T-helper 2 cell treated with Interferon-gamma antibody and Interleukin-4, amounts not matched to agents 5 μg/mL and 100 μg/mL, for 36 hours (primary cell): ENCODE data around the gene PRX.
"Not testable (repeated sequence)": the region's sequence is repeated elsewhere in the genome, so short reads cannot be mapped to it uniquely, and the experiment has no call there.

Experiments
- DNase-seq: peaks from one replicate; pipeline ENCODE4 v3.0.0; 2021; ENCODE audit warnings: low spot score
- H3K27ac Mint-ChIP-seq: one replicate; pipeline ENCODE4 v1.8.0; 2021; ENCODE audit warnings: mild to moderate bottlenecking, mixed read lengths
- H3K27me3 Mint-ChIP-seq: one replicate; pipeline ENCODE4 v1.8.0; 2021; ENCODE audit warnings: low read depth, mixed read lengths
- H3K36me3 Mint-ChIP-seq: one replicate; pipeline ENCODE4 v1.8.0; 2021; ENCODE audit warnings: low read depth, mixed read lengths
- H3K4me1 Mint-ChIP-seq: one replicate; pipeline ENCODE4 v1.8.0; 2021; ENCODE audit warnings: low read depth, mixed read lengths
- H3K4me3 Mint-ChIP-seq: one replicate; pipeline ENCODE4 v1.8.0; 2022; ENCODE audit warnings: mild to moderate bottlenecking, moderate library complexity, mixed read lengths
- H3K9me3 Mint-ChIP-seq: one replicate; pipeline ENCODE4 v1.8.0; 2021; ENCODE audit warnings: mixed read lengths

PRX gene

DNA sequence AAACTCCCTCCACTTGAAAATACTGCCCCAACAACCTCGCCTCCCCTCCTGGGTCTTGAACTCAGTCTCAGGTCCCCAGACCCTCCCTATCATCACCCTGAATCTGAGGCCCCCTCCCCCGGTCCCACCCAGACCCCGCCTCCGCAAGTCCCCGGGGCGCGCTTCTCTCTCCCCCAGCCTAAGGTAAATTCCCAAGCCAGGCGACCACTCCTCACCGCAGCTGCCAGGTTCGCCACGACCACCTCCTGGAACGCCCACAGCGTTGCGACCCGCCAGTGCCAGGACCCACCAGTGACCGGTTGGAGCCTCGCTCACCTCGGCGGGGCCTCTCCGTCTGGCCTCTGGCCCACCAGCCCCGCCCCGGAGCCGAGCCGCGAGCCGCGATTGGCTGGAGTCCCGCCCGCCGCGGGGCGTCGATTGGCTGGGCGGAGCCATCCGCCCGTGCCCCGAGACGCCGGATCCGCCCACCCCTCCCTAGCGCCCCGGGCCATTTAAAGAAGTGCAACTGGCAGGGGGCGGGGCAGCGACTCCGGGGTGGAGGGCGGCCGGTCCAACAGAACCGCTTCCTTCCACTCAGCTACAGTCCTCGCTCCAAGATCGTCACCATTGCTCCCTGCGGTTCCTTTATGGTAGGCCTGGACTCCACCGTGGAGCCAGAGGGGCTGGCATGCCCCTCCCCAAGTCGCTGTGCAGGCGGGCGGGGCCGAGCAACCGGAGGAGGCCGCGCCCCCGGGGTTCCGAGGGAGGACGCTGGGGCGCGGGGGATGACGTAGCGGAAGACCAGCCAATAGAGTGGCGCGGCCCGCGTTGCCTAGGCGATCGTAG is 31.0 kb upstream of the PRX start, which contains the start of gene SERTAD3:
SERTAD3 (minus strand) TSS at position 336 of the 825 bp plus-strand sequence. CDS start 2,255 bp downstream, outside the sequence.
- Mint-ChIP-seq H3K36me3 (peaks cover 7% of the 10 kb centered on the region), H3K27ac (peak within 1 kb of the TSS; percentile 98), H3K4me3 (peak within 1 kb of the TSS; percentile 99), H3K9me3 (no peaks in the 10 kb centered on the region), H3K27me3 (no peaks in the 10 kb centered on the region), H3K4me1 (peaks cover 17% of the 10 kb centered on the region)
- peak; percentile 98 for DNase-seq

DNA sequence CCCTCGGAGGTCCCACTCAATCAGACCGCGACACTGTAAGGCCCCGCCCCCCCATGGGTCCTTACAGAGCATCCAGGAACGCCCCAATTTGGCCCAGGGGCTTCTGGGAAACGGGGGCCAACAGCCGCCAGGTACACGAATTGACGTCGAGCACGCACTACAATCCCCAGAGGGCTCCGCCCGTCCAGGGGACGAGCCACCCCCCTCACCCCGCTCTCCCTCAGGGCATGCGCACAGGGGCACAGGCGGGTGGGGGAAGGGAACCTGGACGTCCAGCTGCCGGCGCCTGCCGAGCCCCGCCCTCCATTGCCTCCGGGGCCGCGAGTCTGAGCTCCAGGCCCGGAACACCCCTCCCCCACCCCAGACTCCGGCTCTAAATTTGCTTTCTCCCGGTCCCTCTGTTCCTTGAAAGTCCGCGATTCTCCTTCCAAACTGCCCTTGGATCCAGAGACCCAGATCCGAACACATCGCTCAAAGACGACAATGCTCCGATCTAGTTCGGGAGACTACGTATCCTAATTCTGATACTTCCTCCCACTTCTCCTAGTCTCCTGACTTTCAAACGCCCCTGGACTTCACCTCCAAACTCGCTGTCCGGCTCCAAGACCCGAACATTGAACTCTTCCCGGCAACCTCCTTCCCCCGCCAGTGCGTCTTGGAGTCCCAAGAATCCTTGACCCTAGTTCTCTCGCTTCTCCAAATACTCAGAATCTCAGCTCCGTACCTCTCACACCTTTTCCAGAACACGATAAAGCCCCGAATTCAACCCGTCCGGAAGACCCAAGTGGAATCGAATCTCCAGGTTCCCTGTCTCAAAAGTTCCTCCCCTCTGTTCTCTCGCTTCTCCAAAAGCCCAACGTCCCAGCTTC is 30.2 kb upstream of the PRX start:
- no peaks in the 10 kb centered on the region for H3K9me3 Mint-ChIP-seq
- peaks cover 7% of the 10 kb centered on the region for H3K36me3 Mint-ChIP-seq
- H3K4me1 Mint-ChIP-seq, result peaks cover 17% of the 10 kb centered on the region

DNA sequence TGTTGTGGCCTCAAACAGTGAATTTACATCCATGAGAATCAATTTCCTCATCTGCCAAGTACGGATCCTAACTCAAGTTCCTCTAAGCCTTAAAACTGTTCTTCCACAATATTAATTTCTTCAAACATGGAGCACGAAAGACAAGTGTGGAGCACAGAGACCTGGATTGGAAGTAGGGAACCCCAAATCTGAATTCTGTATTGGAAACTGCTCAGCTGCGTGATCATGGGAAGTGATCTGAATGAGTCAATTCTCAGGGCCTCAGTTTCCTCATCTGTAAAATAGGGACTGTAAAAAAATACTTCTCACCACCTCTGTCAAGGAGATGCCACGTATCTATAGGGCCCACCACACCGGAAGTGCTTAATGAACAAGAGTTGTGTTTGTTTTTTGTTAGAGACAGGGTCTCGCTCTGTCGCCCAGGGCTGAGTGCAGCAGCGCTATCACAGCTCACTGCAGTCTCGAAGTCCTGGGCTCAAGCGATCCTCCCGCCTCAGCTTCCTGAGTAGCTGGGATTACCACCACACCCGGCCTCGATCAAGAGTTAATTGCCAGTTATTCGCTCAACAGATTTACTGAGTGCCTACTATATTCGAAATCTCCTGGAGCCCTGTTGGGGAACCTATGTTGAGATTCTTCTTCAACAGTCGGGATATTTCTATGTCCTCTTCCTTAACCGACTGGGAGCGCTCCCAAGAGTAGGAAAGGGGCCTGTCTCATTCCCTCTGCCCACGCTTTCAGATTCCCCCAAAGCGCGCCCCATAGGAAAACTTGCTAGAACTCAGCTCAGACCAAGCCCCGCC is 29.4 kb upstream of the PRX start:
- Mint-ChIP-seq H3K36me3 (peaks cover 7% of the 10 kb centered on the region), H3K9me3 (no peaks in the 10 kb centered on the region), H3K27me3 (no peaks in the 10 kb centered on the region), H3K4me1 (peaks cover 17% of the 10 kb centered on the region), H3K27ac (peak overlapping the region; percentile 94), H3K4me3 (peak overlapping the region; percentile 99)
- no peak for DNase-seq

More for the DNA sequence above, 30.2 kb upstream of the PRX start:
- Mint-ChIP-seq H3K27me3 (no peaks in the 10 kb centered on the region), H3K4me3 (peak overlapping the region; percentile 99), H3K27ac (peak overlapping the region; percentile 98)
- DNase-seq, result peak; percentile 100

DNA sequence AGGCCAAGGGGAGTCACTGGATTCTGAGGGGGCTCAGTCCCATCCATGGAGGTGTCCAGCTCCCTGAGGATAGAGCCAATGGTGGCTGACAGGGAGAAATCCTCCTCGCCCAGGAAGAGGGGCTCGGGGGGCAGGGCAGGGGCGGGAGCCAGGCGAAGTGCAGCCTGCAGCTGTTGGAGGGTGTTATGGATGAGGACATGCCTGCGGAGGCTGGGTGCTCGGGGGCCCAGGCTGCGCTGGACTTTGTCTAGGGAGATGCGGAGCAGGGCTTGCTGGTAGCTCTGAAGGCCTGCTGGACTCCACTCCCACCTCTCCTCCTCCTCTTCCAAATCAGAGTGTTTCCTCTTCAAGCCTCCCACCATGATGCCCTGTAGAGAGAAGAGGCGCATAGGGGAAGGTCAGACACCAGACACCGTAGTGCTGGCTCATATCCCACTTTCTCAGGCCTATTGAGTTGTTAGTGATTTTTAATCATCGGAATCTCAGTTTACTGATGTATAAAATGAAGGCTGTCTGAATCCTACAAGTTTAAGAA is 28.6 kb upstream of the PRX start:
- peaks cover 17% of the 10 kb centered on the region for H3K4me1 Mint-ChIP-seq
- peak overlapping the region; percentile 94 for H3K27ac Mint-ChIP-seq
- no peaks in the 10 kb centered on the region for H3K27me3 Mint-ChIP-seq
- peak overlapping the region; percentile 99 for H3K4me3 Mint-ChIP-seq
- no peak for DNase-seq
- peaks cover 7% of the 10 kb centered on the region for H3K36me3 Mint-ChIP-seq
- H3K9me3 Mint-ChIP-seq, result no peaks in the 10 kb centered on the region

DNA sequence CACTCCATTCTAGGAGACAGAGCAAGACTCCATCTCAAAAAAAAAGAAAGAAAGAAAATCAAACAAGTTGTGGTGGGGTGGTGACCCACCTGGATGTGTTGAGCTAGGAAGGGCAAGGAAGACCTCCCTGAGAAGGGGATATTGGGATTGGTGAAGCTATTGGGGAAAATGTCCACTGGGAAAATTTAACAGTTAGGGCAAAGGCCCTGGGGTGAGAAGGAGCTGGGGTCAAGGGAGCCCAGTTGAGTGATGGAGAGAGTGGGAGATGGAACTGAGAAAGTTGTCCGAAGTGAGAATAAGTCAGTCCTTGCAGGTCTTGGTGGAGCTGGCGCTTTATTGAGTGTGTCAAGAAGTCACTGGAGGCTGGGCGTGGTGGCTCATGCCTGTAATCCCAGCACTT is 25.1 kb upstream of the PRX start:
- peaks cover 15% of the 10 kb centered on the region for H3K4me1 Mint-ChIP-seq
- no peak for DNase-seq
- H3K36me3 Mint-ChIP-seq, result peaks cover 7% of the 10 kb centered on the region
- H3K9me3 Mint-ChIP-seq, result no peaks in the 10 kb centered on the region
- H3K27me3 Mint-ChIP-seq, result no peaks in the 10 kb centered on the region
- no peak overlapping the region for H3K27ac Mint-ChIP-seq
- H3K4me3 Mint-ChIP-seq, result no peak overlapping the region

DNA sequence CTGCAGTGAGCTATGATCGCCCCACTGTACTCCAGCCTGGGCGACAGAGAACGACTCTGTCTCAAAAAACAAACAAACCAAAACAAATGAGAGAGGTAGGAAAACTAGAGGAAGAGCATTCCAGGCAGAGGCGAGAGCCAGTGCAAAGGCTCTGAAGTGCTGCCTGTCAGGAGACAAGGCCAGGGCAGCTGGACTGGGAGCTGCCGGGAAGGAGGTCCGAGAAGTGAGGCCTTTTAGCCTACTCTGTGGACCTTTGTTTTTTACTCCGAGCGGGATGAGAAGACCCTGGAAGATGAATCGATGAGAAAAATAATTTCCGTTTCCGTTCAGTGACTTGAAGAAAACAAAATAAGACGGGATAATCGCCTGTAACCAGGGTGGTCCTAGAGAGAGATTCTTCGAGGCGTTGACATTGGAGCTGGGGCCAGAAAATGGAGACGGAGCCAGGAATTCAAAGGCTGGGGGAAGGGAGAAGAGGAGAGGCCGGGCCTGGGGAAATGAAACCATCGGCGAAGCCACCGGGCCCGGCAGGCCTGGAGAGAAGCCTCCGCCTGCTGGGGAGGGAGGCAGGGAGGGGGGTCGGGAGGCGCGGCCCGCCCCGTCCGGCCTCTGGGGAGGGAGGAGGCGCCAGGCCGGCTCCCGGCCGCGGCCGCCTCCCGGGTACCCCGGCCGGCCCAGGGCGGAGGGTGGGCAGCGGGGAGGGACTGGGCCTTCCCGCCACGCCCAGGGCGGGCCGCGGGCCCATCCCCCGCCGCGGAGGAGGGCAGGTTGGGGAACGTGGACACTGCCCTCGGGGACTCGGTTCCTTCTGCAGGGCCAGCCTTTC is 20.4 kb upstream of the PRX start:
- Mint-ChIP-seq H3K4me3 (peak overlapping the region; percentile 93), H3K4me1 (peaks cover 6% of the 10 kb centered on the region), H3K27me3 (no peaks in the 10 kb centered on the region), H3K27ac (peak overlapping the region; percentile 98), H3K36me3 (no peaks in the 10 kb centered on the region), H3K9me3 (no peaks in the 10 kb centered on the region)
- DNase-seq, result peak; percentile 63

DNA sequence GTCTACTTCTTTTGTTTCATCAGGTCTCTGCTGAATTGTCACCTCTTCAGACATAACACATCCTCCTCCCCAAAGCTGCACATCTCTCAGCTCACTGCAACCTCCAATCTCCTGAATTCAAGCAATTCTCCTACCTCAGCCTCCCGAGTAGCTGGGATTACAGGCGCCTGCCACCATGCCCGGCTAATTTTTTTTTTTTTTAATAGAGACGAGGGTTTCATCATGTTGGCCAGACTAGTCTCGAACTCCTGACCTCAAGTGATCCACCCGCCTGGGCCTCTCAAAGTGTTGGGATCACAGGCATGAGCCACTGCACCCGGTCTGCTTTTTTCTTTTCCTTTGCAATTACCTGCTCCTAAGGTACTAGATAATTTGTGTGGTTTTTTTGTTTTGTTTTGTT is 19.6 kb upstream of the PRX start:
- not testable (repeated sequence) for H3K4me1 Mint-ChIP-seq, H3K27me3 Mint-ChIP-seq, H3K9me3 Mint-ChIP-seq, DNase-seq, H3K36me3 Mint-ChIP-seq, H3K27ac Mint-ChIP-seq
- H3K4me3 Mint-ChIP-seq, result peak overlapping the region; percentile 93

DNA sequence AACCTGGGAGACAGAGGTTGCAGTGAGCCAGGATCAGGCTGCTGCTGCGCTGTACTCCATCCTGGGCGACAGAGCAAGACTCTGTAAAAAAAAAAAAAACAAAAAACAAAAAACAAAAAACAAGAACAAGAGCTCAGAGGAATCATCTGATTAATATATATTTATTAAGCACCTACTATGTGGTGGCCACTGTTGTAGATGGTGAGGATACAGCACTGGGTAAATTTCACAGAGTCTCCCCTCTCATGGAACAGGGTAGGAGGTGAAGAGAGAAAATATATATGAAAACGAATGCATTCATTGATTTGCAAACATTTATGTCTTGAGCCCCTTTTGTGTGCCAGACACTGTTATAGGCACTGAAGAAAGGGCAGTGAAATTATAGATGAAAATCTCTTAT is 18.5 kb upstream of the PRX start:
- Mint-ChIP-seq H3K4me3 (no peak overlapping the region), H3K9me3 (no peaks in the 10 kb centered on the region), H3K4me1 (peaks cover 6% of the 10 kb centered on the region), H3K27ac (peak overlapping the region; percentile 62), H3K36me3 (no peaks in the 10 kb centered on the region), H3K27me3 (no peaks in the 10 kb centered on the region)
- no peak for DNase-seq

DNA sequence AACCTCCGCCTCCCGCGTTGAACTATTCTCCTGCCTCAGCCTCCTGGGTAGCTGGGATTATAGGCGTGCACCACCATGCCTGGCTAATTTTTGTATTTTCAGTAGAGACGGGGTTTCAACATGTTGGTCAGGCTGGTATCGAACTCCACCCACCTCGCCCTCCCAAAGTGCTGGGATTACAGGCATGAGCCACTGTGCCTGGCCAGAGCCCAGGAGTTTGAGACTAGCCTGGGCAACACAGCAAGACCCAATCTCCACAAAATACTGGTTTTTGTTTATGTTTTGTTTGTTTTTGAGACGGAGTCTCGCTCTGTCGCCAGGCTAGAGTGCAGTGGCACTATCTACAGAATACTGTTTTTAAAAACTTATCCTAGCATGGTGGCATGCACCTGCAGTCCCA is 17.1 kb upstream of the PRX start:
- not testable (repeated sequence) for DNase-seq, H3K4me3 Mint-ChIP-seq, H3K9me3 Mint-ChIP-seq, H3K4me1 Mint-ChIP-seq, H3K36me3 Mint-ChIP-seq, H3K27me3 Mint-ChIP-seq, H3K27ac Mint-ChIP-seq

DNA sequence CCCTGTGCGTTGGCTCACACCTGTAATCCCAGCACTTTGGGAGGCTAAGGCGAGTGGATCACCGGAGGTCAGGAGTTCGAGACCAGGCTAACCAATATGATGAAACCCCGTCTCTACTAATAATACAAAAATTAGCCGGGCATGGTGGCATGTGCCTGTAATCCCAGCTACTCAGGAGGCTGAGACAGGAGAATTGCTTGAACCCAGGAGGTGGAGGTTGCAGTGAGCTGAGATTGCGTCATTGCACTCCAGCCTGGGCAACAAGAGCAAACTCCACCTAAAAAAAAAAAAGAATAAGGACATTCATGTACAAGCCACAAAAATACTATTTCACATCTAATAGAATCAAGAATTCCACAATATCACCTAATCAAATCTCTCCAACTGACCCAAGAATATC is 15.0 kb upstream of the PRX start:
- H3K4me1 Mint-ChIP-seq, H3K27me3 Mint-ChIP-seq, DNase-seq, H3K9me3 Mint-ChIP-seq, H3K27ac Mint-ChIP-seq, H3K36me3 Mint-ChIP-seq, H3K4me3 Mint-ChIP-seq: not testable (repeated sequence)

DNA sequence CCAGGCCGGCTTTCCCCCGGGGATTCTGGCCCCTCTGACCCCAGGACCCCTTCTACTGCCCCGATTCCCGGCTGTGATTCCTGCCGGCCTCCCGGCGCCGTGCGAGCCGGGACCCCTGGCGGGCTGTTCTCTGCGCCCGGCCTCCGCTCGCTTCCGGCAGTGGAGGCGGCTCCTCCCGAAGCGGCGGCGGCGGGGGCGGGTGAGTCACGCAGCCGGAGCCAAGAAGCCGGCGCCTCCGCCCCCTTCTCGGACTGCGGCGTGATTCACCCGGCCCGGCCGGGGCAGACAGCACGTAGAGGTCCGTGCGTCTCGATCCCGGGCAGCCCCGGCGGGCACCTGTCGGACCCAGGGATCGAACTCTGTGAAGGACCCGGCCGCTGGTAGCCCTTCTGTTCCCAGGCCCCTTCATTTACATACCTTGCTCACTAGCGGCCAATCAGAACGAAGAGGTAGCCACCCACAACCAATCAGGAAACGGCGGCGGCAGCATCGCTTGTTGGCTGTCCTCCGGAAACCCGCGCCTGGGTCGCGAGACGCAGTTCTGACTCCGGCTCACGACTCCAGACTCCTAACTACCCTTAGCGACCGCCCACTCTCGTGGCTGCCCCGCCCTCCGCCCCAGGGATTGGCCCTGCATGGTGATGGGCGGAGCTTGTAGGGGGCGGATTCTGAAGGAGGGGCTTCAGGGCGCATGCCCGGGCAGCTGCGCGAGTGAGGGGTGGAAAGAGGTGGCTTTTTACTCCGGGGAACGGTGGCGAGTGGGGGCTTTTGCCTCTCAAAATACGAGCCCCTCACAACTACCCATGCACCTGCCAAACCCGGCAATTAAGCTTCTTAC is 12.5 kb upstream of the PRX start, which contains the start of gene SERTAD1:
SERTAD1 (minus strand) TSS at position 543 of the 838 bp plus-strand sequence. CDS start 2,446 bp downstream, outside the sequence.
- H3K4me1 Mint-ChIP-seq, result peaks cover 16% of the 10 kb centered on the region
- H3K27me3 Mint-ChIP-seq, result no peaks in the 10 kb centered on the region
- H3K36me3 Mint-ChIP-seq, result peaks cover 7% of the 10 kb centered on the region
- DNase-seq, result peak; percentile 100
- peak within 1 kb of the TSS; percentile 87 for H3K4me3 Mint-ChIP-seq
- H3K9me3 Mint-ChIP-seq, result no peaks in the 10 kb centered on the region
- peak within 1 kb of the TSS; percentile 89 for H3K27ac Mint-ChIP-seq
